ENCODE data around the gene RGS8.

DNA sequence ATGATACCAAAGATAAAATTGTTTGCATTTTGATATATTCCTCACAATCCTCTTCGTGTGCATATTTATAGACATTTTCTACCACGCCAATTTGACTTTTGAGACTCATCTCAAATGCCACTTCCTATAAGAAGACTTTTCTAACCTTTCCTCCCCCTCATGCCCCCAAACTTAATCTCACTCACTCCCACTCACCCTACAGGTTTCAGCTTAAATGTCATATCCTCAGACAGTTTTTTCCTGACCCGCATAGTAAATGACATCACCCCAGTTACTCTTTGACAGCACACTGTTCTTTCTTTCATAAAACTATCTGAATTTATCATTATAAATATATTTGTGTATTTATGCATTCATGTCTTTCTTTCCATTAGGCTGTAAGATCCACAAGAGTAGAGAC is 29.6 kb upstream of the RGS8 start:
- TF ChIP-seq RCOR1 (IDR thresholded peaks at IDR 0.05; ENCODE audit: low read depth, low read length) (no peak), HOXA7 (CRISPR knock-in tag; IDR thresholded peaks at IDR 0.05) (no peak), MYC (IDR thresholded peaks at IDR 0.05; ENCODE audit: borderline replicate concordance, low read length) (no peak), POLR2AphosphoS2 (conservative IDR thresholded peaks at IDR 0.05; ENCODE audit: low read length) (no peak), SREBF2 (IDR thresholded peaks at IDR 0.05) (no peak), CEBPB (IDR thresholded peaks at IDR 0.05) (no peak), RNF2 (IDR thresholded peaks at IDR 0.05; ENCODE audit: borderline replicate concordance, low read depth) (no peak)
- TF ChIP-seq, protein P1, sequence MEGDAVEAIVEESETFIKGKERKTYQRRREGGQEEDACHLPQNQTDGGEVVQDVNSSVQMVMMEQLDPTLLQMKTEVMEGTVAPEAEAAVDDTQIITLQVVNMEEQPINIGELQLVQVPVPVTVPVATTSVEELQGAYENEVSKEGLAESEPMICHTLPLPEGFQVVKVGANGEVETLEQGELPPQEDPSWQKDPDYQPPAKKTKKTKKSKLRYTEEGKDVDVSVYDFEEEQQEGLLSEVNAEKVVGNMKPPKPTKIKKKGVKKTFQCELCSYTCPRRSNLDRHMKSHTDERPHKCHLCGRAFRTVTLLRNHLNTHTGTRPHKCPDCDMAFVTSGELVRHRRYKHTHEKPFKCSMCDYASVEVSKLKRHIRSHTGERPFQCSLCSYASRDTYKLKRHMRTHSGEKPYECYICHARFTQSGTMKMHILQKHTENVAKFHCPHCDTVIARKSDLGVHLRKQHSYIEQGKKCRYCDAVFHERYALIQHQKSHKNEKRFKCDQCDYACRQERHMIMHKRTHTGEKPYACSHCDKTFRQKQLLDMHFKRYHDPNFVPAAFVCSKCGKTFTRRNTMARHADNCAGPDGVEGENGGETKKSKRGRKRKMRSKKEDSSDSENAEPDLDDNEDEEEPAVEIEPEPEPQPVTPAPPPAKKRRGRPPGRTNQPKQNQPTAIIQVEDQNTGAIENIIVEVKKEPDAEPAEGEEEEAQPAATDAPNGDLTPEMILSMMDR (IDR thresholded peaks at IDR 0.05), result no peak
- TF ChIP-seq, protein P2, sequence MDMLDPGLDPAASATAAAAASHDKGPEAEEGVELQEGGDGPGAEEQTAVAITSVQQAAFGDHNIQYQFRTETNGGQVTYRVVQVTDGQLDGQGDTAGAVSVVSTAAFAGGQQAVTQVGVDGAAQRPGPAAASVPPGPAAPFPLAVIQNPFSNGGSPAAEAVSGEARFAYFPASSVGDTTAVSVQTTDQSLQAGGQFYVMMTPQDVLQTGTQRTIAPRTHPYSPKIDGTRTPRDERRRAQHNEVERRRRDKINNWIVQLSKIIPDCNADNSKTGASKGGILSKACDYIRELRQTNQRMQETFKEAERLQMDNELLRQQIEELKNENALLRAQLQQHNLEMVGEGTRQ (IDR thresholded peaks at IDR 0.05), result no peak
- TF ChIP-seq, protein P3, sequence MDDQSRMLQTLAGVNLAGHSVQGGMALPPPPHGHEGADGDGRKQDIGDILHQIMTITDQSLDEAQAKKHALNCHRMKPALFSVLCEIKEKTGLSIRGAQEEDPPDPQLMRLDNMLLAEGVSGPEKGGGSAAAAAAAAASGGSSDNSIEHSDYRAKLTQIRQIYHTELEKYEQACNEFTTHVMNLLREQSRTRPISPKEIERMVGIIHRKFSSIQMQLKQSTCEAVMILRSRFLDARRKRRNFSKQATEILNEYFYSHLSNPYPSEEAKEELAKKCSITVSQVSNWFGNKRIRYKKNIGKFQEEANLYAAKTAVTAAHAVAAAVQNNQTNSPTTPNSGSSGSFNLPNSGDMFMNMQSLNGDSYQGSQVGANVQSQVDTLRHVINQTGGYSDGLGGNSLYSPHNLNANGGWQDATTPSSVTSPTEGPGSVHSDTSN (IDR thresholded peaks at IDR 0.05), result no peak
